Cardiac fibroblast (primary cell): ENCODE data around the gene MBOAT2.

Experiments used
- DNase-seq, 2 donors: peaks; one replicate each; pipeline versions ENCODE4 v3.0.0 to v3.0.0-alpha.2; 2010; ENCODE audit warnings: low read depth in 2 of 2
- H3K4me3 ChIP-seq, 2 donors: replicated peaks in 1 of 2; 1 replicate in 1 of 2; 2 replicates in 1 of 2; pipeline ENCODE4 v1.5.1; 2011; ENCODE audit warnings: low read depth in 2 of 2, low read length in 2 of 2, mild to moderate bottlenecking in 2 of 2, moderate library complexity in 1 of 2
- CTCF ChIP-seq: IDR thresholded peaks from one replicate; pipeline ENCODE4 v1.5.1; 2011; ENCODE audit warnings: low read depth, mild to moderate bottlenecking, low read length, inconsistent platforms

MBOAT2 gene

GRCh38 chr2:8806885-8807704 lies 196.4 kb downstream of the MBOAT2 start:
- no peak overlapping the region for H3K4me3 ChIP-seq
- DNase-seq: no peak
- TF ChIP-seq CTCF: no peak

GRCh38 chr2:8805278-8806210 lies 197.9 kb downstream of the MBOAT2 start:
- peak in 1 of 2 donors; percentile 7 for DNase-seq
- TF ChIP-seq CTCF: no peak
- no peak overlapping the region for H3K4me3 ChIP-seq

- TF ChIP-seq CTCF: peak; percentile 12
- peak; percentile 90 to 96 for DNase-seq
- no peak overlapping the region for H3K4me3 ChIP-seq
These were observed 199.7 kb downstream of the MBOAT2 start for GRCh38 chr2:8803658-8804379.

GRCh38 chr2:8802741-8803140 lies 200.7 kb downstream of the MBOAT2 start:
- H3K4me3 ChIP-seq: no peak overlapping the region
- DNase-seq: no peak
- no peak for TF ChIP-seq CTCF
